Neural progenitor cell (in vitro differentiated cells): ENCODE data around the gene LMX1B. TPM values are rescaled to one million over a fixed set of nuclear protein-coding genes. Genes with fewer than 3 reads are reported as not detected.
"Not testable (repeated sequence)": the region's sequence is repeated elsewhere in the genome, so short reads cannot be mapped to it uniquely, and the experiment has no call there.

ENCODE experiments used
- DNase-seq: peaks from one replicate; pipeline ENCODE4 v3.0.0-alpha.2; 2016; ENCODE audit warnings: low spot score
- H2AFZ ChIP-seq: fragments of 200-600 bp; sonication (generic); replicated peaks from 2 replicates; pipeline ENCODE4 v1.6.1; 2016; ENCODE audit warnings: antibody characterized with exemption
- H3F3A ChIP-seq: fragments of 200-600 bp; sonication (generic); 2 replicates; pipeline ENCODE4 v1.6.1; 2016; ENCODE audit warnings: antibody characterized with exemption, low read depth
- H3K27ac ChIP-seq: fragments of 200-600 bp; sonication (generic); 2 replicates; pipeline ENCODE4 v1.5.1; 2016; ENCODE audit warnings: mild to moderate bottlenecking
- H3K27me3 ChIP-seq: fragments of 200-600 bp; sonication (generic); 2 replicates; pipeline ENCODE4 v1.6.1; 2016; ENCODE audit warnings: mild to moderate bottlenecking, moderate library complexity
- H3K36me3 ChIP-seq: fragments of 200-600 bp; sonication (generic); 2 replicates; pipeline ENCODE4 v1.5.1; 2016
- H3K4me1 ChIP-seq: fragments of 200-600 bp; sonication (generic); 2 replicates; pipeline ENCODE4 v1.6.1; 2016; ENCODE audit warnings: mixed run types
- H3K4me2 ChIP-seq: fragments of 200-600 bp; sonication (generic); 2 replicates; pipeline ENCODE4 v1.6.1; 2016
- H3K4me3 ChIP-seq: fragments of 200-600 bp; sonication (generic); 2 replicates; pipeline ENCODE4 v1.5.1; 2016
- H3K79me2 ChIP-seq: fragments of 200-600 bp; sonication (generic); 2 replicates; pipeline ENCODE4 v1.6.1; 2016; ENCODE audit warnings: low read depth
- H3K9ac ChIP-seq: fragments of 200-600 bp; sonication (generic); 2 replicates; pipeline ENCODE4 v1.6.1; 2016
- H3K9me3 ChIP-seq: fragments of 200-600 bp; sonication (generic); 2 replicates; pipeline ENCODE4 v1.5.1; 2016; ENCODE audit warnings: low read depth
- H4K20me1 ChIP-seq: fragments of 200-600 bp; sonication (generic); 2 replicates; pipeline ENCODE4 v1.6.1; 2016; ENCODE audit warnings: low read depth
- H3K27ac Mint-ChIP-seq: 3 replicates; pipeline ENCODE4 v1.8.0; 2021; ENCODE audit warnings: mixed read lengths
- H3K27me3 Mint-ChIP-seq: 2 replicates; pipeline ENCODE4 v1.8.0; 2022; ENCODE audit warnings: low read depth, mild to moderate bottlenecking, inconsistent platforms, moderate library complexity, mixed read lengths; ENCODE audit not compliant: insufficient read depth
- H3K36me3 Mint-ChIP-seq: 3 replicates; pipeline ENCODE4 v1.8.0; 2021; ENCODE audit warnings: mixed read lengths
- H3K4me1 Mint-ChIP-seq: 3 replicates; pipeline ENCODE4 v1.8.0; 2021; ENCODE audit warnings: mixed read lengths
- H3K4me3 Mint-ChIP-seq: 3 replicates; pipeline ENCODE4 v1.8.0; 2021; ENCODE audit warnings: mild to moderate bottlenecking, moderate library complexity, mixed read lengths
- H3K9me3 Mint-ChIP-seq: 3 replicates; pipeline ENCODE4 v1.8.0; 2020; ENCODE audit warnings: mixed read lengths
- CTCF ChIP-seq: fragments of 200-600 bp; sonication (generic); IDR thresholded peaks from 2 replicates; pipeline ENCODE4 v1.5.1; 2017; ENCODE audit warnings: antibody characterized with exemption, mild to moderate bottlenecking
- EZH2 ChIP-seq: fragments of 200-600 bp; sonication (generic); IDR thresholded peaks from 2 replicates; pipeline ENCODE4 v1.6.1; 2017; ENCODE audit warnings: antibody characterized with exemption, mild to moderate bottlenecking, moderate library complexity
- EZH2phosphoT487 ChIP-seq: fragments of 200-600 bp; sonication (generic); IDR thresholded peaks from 2 replicates; pipeline ENCODE4 v1.6.1; 2017; ENCODE audit warnings: antibody characterized with exemption
- total RNA-seq: library from RNA; depleted of rRNA; stranded (reverse); fragments of >200 nt; gene quantifications from 2 replicates; pipeline ENCODE4 v1.2.3, GENCODE V29; 2015; ENCODE audit warnings: low replicate concordance

LMX1B gene
- total RNA-seq, 1 donor from 2014 or later: 0.19 TPM

- Mint-ChIP-seq H3K27ac (no peak overlapping the region), H3K4me3 (no peak overlapping the region), H3K9me3 (no peaks in the 10 kb centered on the region), H3K36me3 (no peaks in the 10 kb centered on the region), H3K27me3 (peaks cover 12% of the 10 kb centered on the region), H3K4me1 (peaks cover 13% of the 10 kb centered on the region)
- Histone ChIP-seq H3K9ac (no peak overlapping the region), H3K4me3 (no peak overlapping the region), H2AFZ (no peak overlapping the region), H3K27me3 (peaks cover 76% of the 10 kb centered on the region), H4K20me1 (no peaks in the 10 kb centered on the region), H3K36me3 (no peaks in the 10 kb centered on the region), H3K4me2 (no peak overlapping the region), H3K9me3 (no peaks in the 10 kb centered on the region), H3K79me2 (no peaks in the 10 kb centered on the region), H3K4me1 (no peaks in the 10 kb centered on the region), H3F3A (peaks cover 10% of the 10 kb centered on the region), H3K27ac (no peak overlapping the region)
- TF ChIP-seq CTCF (no peak), EZH2 (no peak), EZH2phosphoT487 (no peak)
- DNase-seq: no peak
These were observed 95.5 kb downstream of the LMX1B start for GRCh38 chr9:126709241-126709640.

- no peaks in the 10 kb centered on the region for H3K79me2 ChIP-seq
- DNase-seq: no peak
- peaks cover 10% of the 10 kb centered on the region for H3K4me1 ChIP-seq
- Mint-ChIP-seq H3K36me3 (no peaks in the 10 kb centered on the region), H3K27ac (no peak overlapping the region), H3K27me3 (peaks cover 15% of the 10 kb centered on the region), H3K4me1 (peaks cover 23% of the 10 kb centered on the region), H3K9me3 (no peaks in the 10 kb centered on the region), H3K4me3 (no peak overlapping the region)
- H3K9me3 ChIP-seq: no peaks in the 10 kb centered on the region
- H4K20me1 ChIP-seq: peaks cover 3% of the 10 kb centered on the region
- H3K27me3 ChIP-seq: peaks cover 53% of the 10 kb centered on the region
- no peak for TF ChIP-seq CTCF
- TF ChIP-seq EZH2: no peak
- TF ChIP-seq EZH2phosphoT487: no peak
- H3K4me2 ChIP-seq: no peak overlapping the region
- H3F3A ChIP-seq: peaks cover 15% of the 10 kb centered on the region
- no peak overlapping the region for H3K4me3 ChIP-seq
- no peak overlapping the region for H3K27ac ChIP-seq
- no peak overlapping the region for H3K9ac ChIP-seq
- H2AFZ ChIP-seq: no peak overlapping the region
- no peaks in the 10 kb centered on the region for H3K36me3 ChIP-seq
These were observed 101.7 kb downstream of the LMX1B start for GRCh38 chr9:126715382-126715781.

- not testable (repeated sequence) for H3K79me2 ChIP-seq, H3K4me3 ChIP-seq, DNase-seq, H2AFZ ChIP-seq, H4K20me1 ChIP-seq, H3K36me3 Mint-ChIP-seq, H3K27ac ChIP-seq, H3K9me3 Mint-ChIP-seq, H3K36me3 ChIP-seq, H3K4me2 ChIP-seq, H3K27ac Mint-ChIP-seq, H3K9ac ChIP-seq, H3K9me3 ChIP-seq
- Histone ChIP-seq H3F3A (peaks cover 20% of the 10 kb centered on the region), H3K27me3 (peaks cover 56% of the 10 kb centered on the region), H3K4me1 (peaks cover 14% of the 10 kb centered on the region)
- peaks cover 33% of the 10 kb centered on the region for H3K4me1 Mint-ChIP-seq
- peak overlapping the region; percentile 55 for H3K4me3 Mint-ChIP-seq
- H3K27me3 Mint-ChIP-seq: peaks cover 26% of the 10 kb centered on the region
These were observed 103.7 kb downstream of the LMX1B start for GRCh38 chr9:126717441-126717840.

- Histone ChIP-seq H4K20me1 (peaks cover 6% of the 10 kb centered on the region), H3F3A (peaks cover 31% of the 10 kb centered on the region), H3K9ac (no peak overlapping the region), H3K4me3 (peak overlapping the region; percentile 14), H3K4me1 (peaks cover 17% of the 10 kb centered on the region), H3K9me3 (no peaks in the 10 kb centered on the region), H3K36me3 (no peaks in the 10 kb centered on the region), H3K4me2 (peak overlapping the region; percentile 59), H2AFZ (no peak overlapping the region), H3K27me3 (peaks cover 60% of the 10 kb centered on the region), H3K79me2 (no peaks in the 10 kb centered on the region), H3K27ac (no peak overlapping the region)
- Mint-ChIP-seq H3K36me3 (no peaks in the 10 kb centered on the region), H3K27me3 (peaks cover 34% of the 10 kb centered on the region), H3K4me3 (peak overlapping the region; percentile 39), H3K9me3 (no peaks in the 10 kb centered on the region), H3K27ac (peak overlapping the region; percentile 99), H3K4me1 (peaks cover 39% of the 10 kb centered on the region)
- DNase-seq: peak; percentile 95
- TF ChIP-seq EZH2phosphoT487: no peak
- no peak for TF ChIP-seq EZH2
- no peak for TF ChIP-seq CTCF
These were observed 105.9 kb downstream of the LMX1B start for GRCh38 chr9:126719618-126720031.
